GM18909 (cell line): ENCODE results near the gene PLAAT2.
"Not testable (repeated sequence)": the region's sequence is repeated elsewhere in the genome, so short reads cannot be mapped to it uniquely, and the experiment has no call there.

Experiments used
- ATAC-seq: cut with Tn5 transposase; IDR thresholded peaks from one replicate; pipeline ENCODE4 v1.9.1; 2021; ENCODE audit warnings: mild to moderate bottlenecking; ENCODE audit not compliant: unreplicated experiment, poor library complexity

Gene PLAAT2

DNA sequence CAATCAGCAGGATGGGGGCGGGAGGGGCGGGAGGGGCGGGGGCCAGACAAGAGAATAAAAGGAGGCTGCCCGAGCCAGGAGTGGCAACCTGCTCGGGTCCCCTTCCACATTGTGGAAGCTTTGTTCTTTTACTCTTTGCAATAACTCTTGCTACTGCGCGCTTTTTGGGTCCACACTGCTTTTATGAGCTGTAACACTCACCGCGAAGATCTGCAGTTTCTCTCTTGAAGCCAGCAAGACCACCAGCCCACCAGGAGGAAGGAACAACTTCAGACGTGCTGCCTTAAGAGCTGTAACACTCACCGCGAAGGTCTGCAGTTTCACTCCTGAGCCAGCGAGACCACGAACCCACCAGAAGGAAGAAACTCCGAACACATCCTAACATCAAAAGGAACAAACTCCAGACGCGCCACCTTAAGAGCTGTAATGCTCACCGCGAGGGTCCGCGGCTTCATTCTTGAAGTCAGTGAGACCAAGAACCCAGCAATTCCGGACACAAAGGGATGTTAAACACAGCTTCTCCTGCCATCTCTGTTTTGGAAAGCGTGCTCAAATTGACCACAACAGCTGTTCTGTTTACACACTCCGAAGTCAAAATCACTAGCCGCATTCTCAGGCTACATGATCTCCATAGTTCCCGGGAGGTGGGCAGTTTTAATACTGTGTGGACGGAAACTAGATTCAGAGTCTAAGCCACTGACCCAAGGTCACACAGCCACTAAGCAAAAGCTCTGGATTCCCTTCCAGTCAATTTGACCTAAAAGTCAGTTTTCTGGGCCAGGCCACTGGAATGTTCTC, 11.9 kb downstream of the PLAAT2 start:
- no peak for ATAC-seq

- ATAC-seq, result not testable (repeated sequence)
These were observed 13.0 kb downstream of the PLAAT2 start for GRCh38 chr11:63550156-63550700.

DNA sequence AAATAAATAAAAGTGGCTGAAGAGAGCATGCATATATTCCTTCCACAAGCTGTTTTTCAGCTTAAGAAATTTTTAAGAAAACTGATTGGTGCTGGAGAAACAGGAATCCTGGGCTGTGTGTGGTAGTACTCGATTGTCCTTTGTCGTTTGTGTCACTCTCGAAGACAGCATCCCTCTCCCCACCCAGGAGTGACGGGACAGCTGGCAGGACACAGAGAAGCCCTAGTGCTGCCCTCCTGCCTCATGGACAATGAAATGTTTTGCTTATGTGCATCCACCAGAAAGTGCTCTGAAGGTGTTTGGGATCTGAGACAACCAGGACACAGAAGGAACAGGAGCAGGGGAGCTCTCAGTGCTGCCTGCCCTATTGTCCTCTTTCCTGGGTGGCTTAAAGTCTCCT, 13.8 kb downstream of the PLAAT2 start:
- no peak for ATAC-seq

DNA sequence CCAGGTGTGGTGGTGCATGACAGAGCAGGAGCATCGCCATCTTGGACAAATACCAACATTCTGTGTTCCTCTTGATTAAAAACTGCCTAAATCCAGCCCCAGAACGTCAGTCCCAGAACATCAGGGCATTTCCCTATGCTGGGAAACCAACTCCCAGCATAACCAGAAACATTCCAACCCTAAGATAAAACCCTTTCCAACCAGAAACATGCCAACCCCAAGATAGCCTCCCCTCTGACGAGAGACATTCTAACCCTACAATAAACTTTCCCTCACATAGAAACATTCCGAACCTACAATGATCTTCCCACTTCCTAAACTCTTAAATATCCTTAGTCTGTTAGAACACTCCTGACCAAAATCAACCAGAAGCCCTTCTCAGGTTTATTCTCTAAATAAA, 15.0 kb downstream of the PLAAT2 start:
- no peak for ATAC-seq

- no peak for ATAC-seq
These were observed 16.1 kb downstream of the PLAAT2 start for GRCh38 chr11:63547061-63547460.

- no peak for ATAC-seq
These were observed 19.5 kb downstream of the PLAAT2 start for GRCh38 chr11:63543711-63544110.

DNA sequence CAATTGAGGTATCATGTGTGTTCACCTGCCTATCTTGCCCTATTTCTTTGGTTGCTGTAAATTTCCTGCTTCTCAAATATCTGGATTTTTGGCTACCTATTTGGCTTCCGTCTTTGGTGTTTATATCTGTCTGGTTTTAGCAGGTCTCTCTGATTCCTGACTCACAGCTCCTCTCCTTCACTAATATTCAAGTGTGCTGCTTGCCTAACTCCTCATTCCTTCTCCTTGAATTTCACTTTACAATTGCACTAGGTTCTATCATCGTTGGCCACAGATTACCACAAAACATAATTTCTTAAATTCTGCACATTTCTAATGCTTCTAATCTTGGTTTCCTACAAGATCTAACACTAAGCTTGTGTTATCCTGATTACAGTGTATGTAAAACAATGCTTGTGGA, 20.7 kb downstream of the PLAAT2 start:
- not testable (repeated sequence) for ATAC-seq

- no peak for ATAC-seq
These were observed 25.7 kb downstream of the PLAAT2 start for GRCh38 chr11:63537293-63538101.

- no peak for ATAC-seq
These were observed 26.4 kb downstream of the PLAAT2 start, which contains the start of gene PLAAT4 for GRCh38 chr11:63536669-63537292. PLAAT4 (plus strand) TSS chr11:63536808; CDS start chr11:63536869, 61 bp downstream.

- no peak for ATAC-seq
These were observed 27.4 kb downstream of the PLAAT2 start for GRCh38 chr11:63535734-63536133.

- peak; percentile 44 for ATAC-seq
These were observed 28.2 kb downstream of the PLAAT2 start for GRCh38 chr11:63534895-63535461.

DNA sequence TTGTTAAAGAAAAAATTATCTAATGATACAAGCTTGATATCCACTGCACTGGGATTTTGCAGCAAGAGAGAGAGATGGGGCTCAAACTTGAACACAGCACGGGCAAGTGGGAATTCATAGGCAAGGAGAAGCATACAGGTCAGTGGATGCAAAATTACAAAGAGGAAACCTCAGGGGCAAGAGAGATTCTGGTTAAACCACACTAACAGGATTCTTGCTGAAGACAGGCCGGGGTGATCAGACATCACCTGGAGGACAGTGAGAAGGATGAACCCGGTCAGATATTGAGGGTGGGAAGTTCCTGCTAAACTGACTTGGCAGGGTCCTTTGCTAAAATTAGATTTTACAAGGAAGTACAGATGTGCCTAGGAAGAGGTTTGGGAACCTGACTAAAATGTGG, 29.1 kb downstream of the PLAAT2 start:
- ATAC-seq, result no peak

DNA sequence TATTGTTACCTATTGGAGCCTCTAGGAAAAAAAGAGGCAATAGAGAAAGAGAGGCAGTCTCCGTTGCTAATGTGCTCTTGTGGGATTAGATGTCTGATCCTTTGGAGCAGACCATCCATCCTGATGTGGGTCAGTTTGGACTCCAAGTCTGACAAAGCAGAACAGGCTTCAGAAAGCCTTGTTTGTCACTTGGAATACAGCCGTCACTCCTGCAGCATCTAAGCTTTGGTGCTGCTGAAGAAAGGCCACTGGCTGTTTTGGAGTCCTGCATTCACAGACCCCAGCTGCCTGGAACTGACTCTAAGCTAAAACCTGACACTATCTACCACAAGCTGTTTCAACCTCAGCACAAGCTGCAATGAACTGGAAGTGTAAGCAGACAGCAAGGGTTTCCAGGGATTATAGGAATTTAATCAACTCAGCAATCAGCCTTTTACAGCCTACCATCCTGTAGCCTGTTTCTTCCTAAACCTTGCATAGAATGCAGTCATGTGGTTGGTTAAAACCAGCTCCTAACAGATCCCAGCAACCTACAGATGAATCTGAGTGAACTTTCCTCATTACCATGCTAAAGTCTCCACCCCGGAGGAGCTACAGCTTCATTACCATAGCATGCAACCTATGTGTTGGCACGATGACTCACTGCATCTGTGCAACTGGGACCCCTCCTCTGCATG, 30.2 kb downstream of the PLAAT2 start:
- ATAC-seq, result no peak

GRCh38 chr11:63532117-63532516, 31.1 kb downstream of the PLAAT2 start:
- no peak for ATAC-seq

- peak; percentile 86 for ATAC-seq
These were observed 31.9 kb downstream of the PLAAT2 start for GRCh38 chr11:63531074-63531792.

GRCh38 chr11:63530021-63530420, 33.2 kb downstream of the PLAAT2 start:
- no peak for ATAC-seq

DNA sequence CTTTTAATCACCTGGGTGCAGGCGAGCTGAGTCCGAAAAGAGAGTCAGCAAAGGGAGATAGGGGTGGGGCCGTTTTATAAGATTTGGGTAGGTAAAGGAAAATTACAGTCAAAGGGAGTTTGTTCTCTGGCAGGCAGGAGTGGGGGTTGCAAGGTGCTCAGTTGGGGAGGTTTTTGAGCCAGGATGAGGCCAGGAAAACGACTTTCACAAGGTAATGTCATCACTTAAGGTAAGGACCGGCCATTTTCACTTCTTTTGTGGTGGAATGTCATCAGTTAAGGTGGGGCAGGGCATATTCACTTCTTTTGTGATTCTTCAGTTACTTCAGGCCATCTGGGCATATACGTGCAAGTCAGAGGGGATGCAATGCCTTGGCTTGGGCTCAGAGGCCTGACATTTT, 33.8 kb downstream of the PLAAT2 start:
- not testable (repeated sequence) for ATAC-seq

DNA sequence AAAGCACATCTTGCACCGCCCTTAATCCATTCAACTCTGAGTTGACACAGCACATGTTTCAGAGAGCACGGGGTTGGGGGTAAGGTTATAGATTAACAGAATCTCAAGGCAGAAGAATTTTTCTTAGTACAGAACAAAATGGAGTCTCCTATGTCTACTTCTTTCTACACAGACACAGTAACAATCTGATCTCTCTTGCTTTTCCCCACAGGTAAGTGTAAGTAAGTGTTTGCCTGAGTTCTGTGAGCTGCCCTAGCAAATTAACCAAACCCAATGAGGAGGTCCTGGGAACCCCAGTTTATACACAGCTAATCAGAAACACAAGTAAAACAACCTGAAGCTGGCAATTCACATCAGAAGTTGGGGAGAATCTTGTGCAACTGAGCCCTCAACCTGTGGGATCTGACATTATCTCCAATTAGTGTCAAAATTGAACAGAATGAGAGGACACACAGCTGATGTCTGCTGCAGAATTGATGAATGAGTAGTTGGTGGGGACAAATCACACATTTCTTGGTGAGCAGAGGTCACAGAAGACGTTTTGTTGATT, 34.4 kb downstream of the PLAAT2 start:
- ATAC-seq, result not testable (repeated sequence)

GRCh38 chr11:63528156-63528555, 35.0 kb downstream of the PLAAT2 start:
- ATAC-seq, result not testable (repeated sequence)
